Suprapubic skin (tissue), 3 donors: ENCODE results near the gene LRRC8E.

Experiments used
- POLR2A ChIP-seq, 2 donors: fragments of 450-650 bp; IDR thresholded peaks; one replicate each; pipeline ENCODE4 v1.6.1; 2017; ENCODE audit warnings: antibody characterized with exemption in 2 of 2, mild to moderate bottlenecking in 2 of 2, moderate library complexity in 2 of 2
- TF ChIP-seq, protein P1 (sequence below), 2 donors: fragments of 200-600 bp in 1 of 2; fragments of 450-650 bp in 1 of 2; sonication (generic) in 1 of 2; IDR thresholded peaks; one replicate each; pipeline ENCODE4 v1.5.1; 2016 to 2019; ENCODE audit warnings: antibody characterized with exemption in 2 of 2, mild to moderate bottlenecking in 1 of 2, moderate library complexity in 1 of 2

DNA sequence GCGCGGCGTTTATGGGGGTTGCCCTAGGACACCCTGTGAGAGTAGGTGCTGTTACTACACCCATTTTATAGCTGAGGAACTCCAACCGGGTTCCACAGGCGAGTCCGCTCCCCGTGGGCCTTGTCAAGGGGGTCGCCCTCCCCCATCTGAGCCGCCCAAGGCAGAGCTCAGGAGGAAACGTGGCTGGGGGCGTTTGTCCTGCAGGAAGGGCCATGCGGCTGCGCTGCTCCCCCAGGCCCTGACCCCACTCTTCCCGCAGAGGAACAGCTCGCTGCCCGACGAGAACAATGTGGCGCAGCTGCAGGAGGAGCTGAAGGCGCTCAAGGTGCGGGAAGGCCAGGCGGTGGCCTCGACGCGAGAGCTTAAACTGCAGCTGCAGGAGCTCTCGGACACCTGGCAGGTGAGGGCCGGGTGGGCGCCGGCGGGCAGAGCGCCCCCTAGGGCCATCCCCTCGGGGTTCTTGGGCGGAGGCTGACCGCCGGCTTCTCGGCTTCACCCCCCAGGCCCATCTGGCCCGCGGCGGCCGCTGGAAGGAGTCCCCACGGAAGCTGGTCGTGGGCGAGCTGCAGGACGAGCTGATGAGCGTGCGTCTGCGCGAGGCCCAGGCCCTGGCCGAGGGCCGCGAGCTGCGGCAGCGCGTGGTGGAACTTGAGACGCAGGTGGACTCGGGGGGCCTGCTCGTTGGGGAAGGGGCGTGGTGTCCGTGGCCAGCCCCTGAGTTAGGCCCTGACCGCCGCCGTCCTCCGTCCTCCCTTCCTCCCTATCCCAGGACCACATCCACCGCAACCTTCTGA is 26.5 kb upstream of the LRRC8E start:
- TF ChIP-seq, protein P1, sequence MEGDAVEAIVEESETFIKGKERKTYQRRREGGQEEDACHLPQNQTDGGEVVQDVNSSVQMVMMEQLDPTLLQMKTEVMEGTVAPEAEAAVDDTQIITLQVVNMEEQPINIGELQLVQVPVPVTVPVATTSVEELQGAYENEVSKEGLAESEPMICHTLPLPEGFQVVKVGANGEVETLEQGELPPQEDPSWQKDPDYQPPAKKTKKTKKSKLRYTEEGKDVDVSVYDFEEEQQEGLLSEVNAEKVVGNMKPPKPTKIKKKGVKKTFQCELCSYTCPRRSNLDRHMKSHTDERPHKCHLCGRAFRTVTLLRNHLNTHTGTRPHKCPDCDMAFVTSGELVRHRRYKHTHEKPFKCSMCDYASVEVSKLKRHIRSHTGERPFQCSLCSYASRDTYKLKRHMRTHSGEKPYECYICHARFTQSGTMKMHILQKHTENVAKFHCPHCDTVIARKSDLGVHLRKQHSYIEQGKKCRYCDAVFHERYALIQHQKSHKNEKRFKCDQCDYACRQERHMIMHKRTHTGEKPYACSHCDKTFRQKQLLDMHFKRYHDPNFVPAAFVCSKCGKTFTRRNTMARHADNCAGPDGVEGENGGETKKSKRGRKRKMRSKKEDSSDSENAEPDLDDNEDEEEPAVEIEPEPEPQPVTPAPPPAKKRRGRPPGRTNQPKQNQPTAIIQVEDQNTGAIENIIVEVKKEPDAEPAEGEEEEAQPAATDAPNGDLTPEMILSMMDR (IDR thresholded peaks at IDR 0.05), result no peak
- no peak for TF ChIP-seq POLR2A (IDR thresholded peaks at IDR 0.05)
